ENCODE measurements around the gene TEAD1. TPM values are rescaled to one million over a fixed set of nuclear protein-coding genes. Genes with fewer than 3 reads are reported as not detected.

TEAD1 gene
- total RNA-seq, 1 experiment from 2014 or later: 102 TPM

DNA sequence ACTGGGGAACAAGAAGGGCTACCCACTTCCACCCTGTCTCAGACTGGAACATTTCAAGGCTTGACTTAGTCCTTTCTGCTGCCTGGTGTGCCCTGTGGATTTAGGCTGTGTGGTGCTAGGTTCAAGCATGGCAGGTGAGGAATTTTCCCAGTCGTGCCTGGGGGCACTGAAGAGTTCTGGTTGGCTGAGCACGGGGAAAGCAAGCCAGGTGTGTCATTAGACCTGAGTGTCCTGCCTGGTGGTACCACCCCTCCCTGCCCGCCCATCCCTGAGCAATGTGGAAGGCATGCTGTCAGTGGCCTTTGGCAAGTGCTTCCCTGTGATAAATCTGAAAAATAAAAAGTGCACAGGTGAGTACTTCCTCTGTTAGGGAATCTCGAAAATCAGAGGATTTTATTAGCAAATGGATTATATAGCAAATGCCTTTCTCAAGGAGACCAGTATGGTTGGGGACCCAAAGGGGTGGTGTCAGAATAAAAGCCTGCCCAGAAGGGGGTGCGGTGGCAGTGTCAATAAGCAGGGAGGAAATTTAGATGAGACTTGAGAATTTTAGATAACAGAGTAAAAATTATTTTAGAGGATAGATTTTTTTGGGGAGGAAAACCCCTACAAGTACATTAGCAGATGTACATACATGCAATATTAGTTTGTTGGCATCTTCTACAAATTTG is 22.8 kb downstream of the TEAD1 start:
- no TSS peak for BruUV-seq (replicated peaks)
- POLR2A ChIA-PET: no interaction called here

GRCh38 chr11:12698048-12698447 is 23.8 kb downstream of the TEAD1 start:
- DNase-seq (ENCODE audit: low read depth, low spot score) (no peak), ATAC-seq (no peak)
- intact Hi-C loops (cut with micrococcal nuclease; ENCODE audit: unreplicated experiment): no loop called here
- TF ChIP-seq POLR2AphosphoS5 (IDR thresholded peaks at IDR 0.05; ENCODE audit: low read depth, low read length): no peak
- peak; percentile 86 for TF ChIP-seq TCF7L2 (IDR thresholded peaks at IDR 0.05; ENCODE audit: low read depth, low read length)
- no TSS peak for BruUV-seq (replicated peaks)
- no peaks in the 10 kb centered on the region for H3K9me3 ChIP-seq (ENCODE audit: control insufficient read depth, insufficient read depth, low read depth, low read length)
- no peaks in the 10 kb centered on the region for H3K36me3 ChIP-seq (ENCODE audit: control insufficient read depth, insufficient read depth, low read length)
- H3K4me1 ChIP-seq (ENCODE audit: control insufficient read depth, insufficient read depth, low read length): peaks cover 74% of the 10 kb centered on the region
- ChIA-PET POLR2A (interaction anchor here (0.7 kb wide), 1 partner anchor 36 kb away, joined by 9 read pairs; no protein-coding TSS in a partner anchor), CTCF (no interaction called here)
- no peaks in the 10 kb centered on the region for H3K27me3 ChIP-seq (ENCODE audit: control insufficient read depth, insufficient read depth, low read length)
- in situ Hi-C loops (cut with HindIII; ENCODE audit: low pct_unique_long_range_greater_than_20kb, low sequenced_read_pairs): no loop called here
- H3K4me3 ChIP-seq (ENCODE audit: low read depth in 2 of 2, low read length in 2 of 2): no peak overlapping the region
- H3K27ac ChIP-seq (ENCODE audit: low read length): no peak overlapping the region; the same call in 1 of the 2 replicates

More for the DNA sequence above, 22.8 kb downstream of the TEAD1 start:
- H3K36me3 ChIP-seq (ENCODE audit: control insufficient read depth, insufficient read depth, low read length): no peaks in the 10 kb centered on the region
- no peak for ATAC-seq
- peak overlapping the region; percentile 97; the same call in 1 of the 2 replicates for H3K27ac ChIP-seq (ENCODE audit: low read length)
- in situ Hi-C loops (cut with HindIII; ENCODE audit: low pct_unique_long_range_greater_than_20kb, low sequenced_read_pairs) (no loop called here), intact Hi-C loops (cut with micrococcal nuclease; ENCODE audit: unreplicated experiment) (no loop called here)
- CTCF ChIA-PET: no interaction called here
- H3K4me3 ChIP-seq (ENCODE audit: low read depth in 2 of 2, low read length in 2 of 2): no peak overlapping the region
- TF ChIP-seq SIN3A (IDR thresholded peaks at IDR 0.05; ENCODE audit: borderline replicate concordance, insufficient read depth, low read depth, low read length) (no peak), POLR2AphosphoS5 (IDR thresholded peaks at IDR 0.05; ENCODE audit: low read depth, low read length) (no peak), TCF7L2 (IDR thresholded peaks at IDR 0.05; ENCODE audit: low read depth, low read length) (no peak), REST (IDR thresholded peaks at IDR 0.05; ENCODE audit: insufficient read depth in 1 of 2, low read depth in 2 of 2, low read length in 1 of 2) (no peak)
- TF ChIP-seq, protein P1, sequence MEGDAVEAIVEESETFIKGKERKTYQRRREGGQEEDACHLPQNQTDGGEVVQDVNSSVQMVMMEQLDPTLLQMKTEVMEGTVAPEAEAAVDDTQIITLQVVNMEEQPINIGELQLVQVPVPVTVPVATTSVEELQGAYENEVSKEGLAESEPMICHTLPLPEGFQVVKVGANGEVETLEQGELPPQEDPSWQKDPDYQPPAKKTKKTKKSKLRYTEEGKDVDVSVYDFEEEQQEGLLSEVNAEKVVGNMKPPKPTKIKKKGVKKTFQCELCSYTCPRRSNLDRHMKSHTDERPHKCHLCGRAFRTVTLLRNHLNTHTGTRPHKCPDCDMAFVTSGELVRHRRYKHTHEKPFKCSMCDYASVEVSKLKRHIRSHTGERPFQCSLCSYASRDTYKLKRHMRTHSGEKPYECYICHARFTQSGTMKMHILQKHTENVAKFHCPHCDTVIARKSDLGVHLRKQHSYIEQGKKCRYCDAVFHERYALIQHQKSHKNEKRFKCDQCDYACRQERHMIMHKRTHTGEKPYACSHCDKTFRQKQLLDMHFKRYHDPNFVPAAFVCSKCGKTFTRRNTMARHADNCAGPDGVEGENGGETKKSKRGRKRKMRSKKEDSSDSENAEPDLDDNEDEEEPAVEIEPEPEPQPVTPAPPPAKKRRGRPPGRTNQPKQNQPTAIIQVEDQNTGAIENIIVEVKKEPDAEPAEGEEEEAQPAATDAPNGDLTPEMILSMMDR (IDR thresholded peaks at IDR 0.05): no peak
- no peak for DNase-seq (ENCODE audit: low read depth, low spot score)
- no peaks in the 10 kb centered on the region for H3K27me3 ChIP-seq (ENCODE audit: control insufficient read depth, insufficient read depth, low read length)
- H3K9me3 ChIP-seq (ENCODE audit: control insufficient read depth, insufficient read depth, low read depth, low read length): no peaks in the 10 kb centered on the region
- H3K4me1 ChIP-seq (ENCODE audit: control insufficient read depth, insufficient read depth, low read length): peaks cover 74% of the 10 kb centered on the region
